GM12801 (cell line): Measurements from ENCODE around the gene SUCLG2.

Experiments used
- CTCF ChIP-seq: IDR thresholded peaks from one replicate; pipeline ENCODE4 v1.5.1; 2011; ENCODE audit warnings: control low read depth; ENCODE audit not compliant: insufficient read length; ENCODE audit errors: extremely low read depth

SUCLG2 gene

GRCh38 chr3:67598814-67599556 lies 55.4 kb downstream of the SUCLG2 start:
- no peak for TF ChIP-seq CTCF

- TF ChIP-seq CTCF = no peak
Observed at GRCh38 chr3:67595424-67595823, 59.0 kb downstream of the SUCLG2 start.

GRCh38 chr3:67593761-67594234 lies 60.6 kb downstream of the SUCLG2 start:
- TF ChIP-seq CTCF = no peak

GRCh38 chr3:67592057-67592456 lies 62.4 kb downstream of the SUCLG2 start:
- no peak for TF ChIP-seq CTCF

- no peak for TF ChIP-seq CTCF
Observed at GRCh38 chr3:67587811-67588210, 66.6 kb downstream of the SUCLG2 start.

- no peak for TF ChIP-seq CTCF
Observed at GRCh38 chr3:67587301-67587700, 67.1 kb downstream of the SUCLG2 start.

GRCh38 chr3:67580430-67581000 lies 73.9 kb downstream of the SUCLG2 start:
- no peak for TF ChIP-seq CTCF
